NK-92 (cell line): ENCODE results near the gene SP100.
"Not testable (repeated sequence)": the region's sequence is repeated elsewhere in the genome, so short reads cannot be mapped to it uniquely, and the experiment has no call there.

Source experiments
- DNase-seq: peaks from one replicate; lab custom pipeline; 2025; ENCODE audit not compliant: unreplicated experiment; lab: John Stamatoyannopoulos, UW

SP100 gene

DNA sequence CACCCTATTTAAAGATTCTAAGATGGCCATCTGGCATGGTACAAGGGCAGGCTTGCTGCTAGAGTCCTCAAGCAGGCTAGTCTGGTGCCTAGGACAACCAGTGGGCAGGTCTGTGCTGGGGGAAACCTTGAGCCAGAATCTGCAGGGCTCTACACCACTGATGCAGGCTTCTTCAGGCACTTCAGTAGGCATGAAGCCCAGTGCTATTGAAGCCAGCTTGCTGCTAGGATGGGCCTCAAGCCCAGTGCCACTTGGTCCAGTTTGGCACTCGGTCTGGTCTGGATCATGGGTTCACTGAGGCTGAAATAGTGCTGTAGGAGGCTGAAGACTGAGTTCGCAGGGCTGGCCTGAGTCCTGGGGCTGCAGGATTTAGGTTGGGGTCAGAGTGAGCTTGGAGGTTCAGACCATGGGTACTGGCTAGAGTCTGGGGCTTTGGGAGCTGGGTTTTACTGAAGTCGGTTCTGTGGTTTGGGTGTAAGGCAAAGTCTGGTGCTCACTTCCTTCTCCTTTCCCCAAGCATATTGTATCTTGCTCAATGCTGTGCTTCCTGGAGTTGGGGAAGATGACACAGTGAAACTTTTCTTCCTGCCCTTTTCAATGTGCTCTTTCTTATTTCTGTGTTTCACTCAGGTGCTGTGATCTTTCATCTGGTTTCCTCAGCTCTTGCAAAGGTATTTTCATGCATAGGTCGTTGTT lies 41.2 kb downstream of the SP100 start:
- no peak for DNase-seq

DNA sequence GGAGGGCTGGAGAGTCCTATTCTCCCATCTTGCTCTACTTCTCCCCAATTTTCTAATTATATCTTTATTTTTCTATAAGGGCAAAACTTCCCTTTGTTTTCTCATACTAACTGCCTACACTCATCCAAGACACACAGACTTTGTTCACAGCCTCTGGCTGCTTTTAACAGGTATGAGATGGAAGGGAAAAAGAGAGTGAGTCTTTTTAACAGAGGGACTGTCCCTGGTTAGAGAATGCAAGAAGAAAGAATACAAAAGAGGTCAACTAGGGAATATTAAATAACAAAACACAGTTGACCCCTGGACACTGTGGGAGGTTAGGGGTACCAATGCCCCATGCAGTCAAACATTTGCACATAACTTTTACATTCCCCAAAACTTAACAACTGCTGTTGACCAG lies 41.8 kb downstream of the SP100 start:
- DNase-seq = no peak

DNA sequence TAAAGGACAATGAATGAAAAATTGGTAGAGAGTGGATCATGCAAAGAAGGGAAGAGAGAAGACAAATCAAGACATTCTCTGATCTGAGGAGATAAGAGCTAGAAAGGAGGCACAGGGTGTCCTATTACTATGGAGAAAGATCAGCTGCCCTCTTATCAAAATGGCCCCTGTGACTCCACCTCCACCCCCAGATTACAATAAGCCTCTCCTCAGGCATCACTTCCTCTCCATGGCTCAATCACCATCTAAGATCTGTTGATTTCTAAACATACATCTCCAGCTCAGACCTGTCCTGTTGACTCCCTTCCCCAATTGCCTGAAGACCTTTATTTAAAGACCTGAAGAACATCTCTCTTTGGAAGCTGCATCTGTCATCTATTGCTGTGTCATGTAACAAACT lies 43.2 kb downstream of the SP100 start:
- DNase-seq = no peak

DNA sequence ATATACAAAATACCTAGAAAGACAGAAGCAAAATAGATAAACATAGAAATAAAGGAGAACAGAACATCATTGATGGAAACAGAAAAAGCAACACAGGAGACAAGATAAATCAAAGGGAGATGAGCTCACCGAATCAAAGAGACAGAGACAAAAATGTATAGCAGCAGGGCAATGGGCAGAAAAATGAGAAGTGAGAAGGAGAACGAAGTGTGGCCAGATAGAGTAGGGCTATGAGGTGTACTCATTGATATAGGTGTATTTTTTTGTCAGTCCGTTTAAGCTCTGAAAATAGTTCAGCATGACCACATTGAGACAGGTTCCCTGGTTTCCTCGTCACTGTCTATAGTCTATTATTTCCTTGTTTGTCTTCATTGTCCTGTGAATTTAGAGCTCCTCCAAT lies 55.1 kb downstream of the SP100 start:
- no peak for DNase-seq

DNA sequence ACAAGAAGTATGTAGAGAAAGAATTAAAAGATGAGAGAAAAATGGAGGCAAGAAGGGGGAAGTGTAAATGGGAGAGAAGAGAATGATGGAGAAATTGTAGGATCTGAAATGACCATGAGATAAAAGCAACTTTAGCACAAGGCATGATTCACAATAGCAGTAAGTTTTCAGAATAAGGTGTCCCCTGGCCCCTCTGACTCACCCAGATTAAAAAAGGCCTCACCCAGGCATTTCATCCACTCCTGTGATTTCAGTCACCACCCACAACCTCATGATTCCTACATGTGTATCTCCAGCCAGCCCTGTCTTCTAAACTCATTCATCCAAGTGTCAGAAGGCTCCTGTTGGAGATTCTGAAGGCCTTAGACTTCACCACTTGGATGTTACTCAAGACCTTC lies 56.6 kb downstream of the SP100 start:
- no peak for DNase-seq

DNA sequence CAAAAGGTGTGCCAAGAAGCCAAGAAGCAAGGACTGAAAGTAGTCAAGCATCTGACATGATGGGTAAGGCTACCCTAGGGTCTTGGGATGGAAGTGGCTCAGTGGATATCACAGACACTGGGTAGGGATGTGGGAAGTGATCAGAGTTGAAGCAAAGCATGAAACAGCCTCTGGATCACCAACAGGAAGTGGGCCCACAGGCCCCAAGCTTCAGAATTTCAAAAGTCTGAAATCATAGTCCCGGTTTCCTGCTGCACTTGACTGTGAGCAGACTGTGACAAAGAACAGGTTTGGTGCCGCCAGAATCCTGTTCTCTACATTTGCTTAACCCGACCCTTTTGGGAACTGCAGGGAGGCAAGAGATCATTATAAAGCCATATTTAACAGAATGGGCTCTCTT lies 57.4 kb downstream of the SP100 start:
- DNase-seq = no peak

DNA sequence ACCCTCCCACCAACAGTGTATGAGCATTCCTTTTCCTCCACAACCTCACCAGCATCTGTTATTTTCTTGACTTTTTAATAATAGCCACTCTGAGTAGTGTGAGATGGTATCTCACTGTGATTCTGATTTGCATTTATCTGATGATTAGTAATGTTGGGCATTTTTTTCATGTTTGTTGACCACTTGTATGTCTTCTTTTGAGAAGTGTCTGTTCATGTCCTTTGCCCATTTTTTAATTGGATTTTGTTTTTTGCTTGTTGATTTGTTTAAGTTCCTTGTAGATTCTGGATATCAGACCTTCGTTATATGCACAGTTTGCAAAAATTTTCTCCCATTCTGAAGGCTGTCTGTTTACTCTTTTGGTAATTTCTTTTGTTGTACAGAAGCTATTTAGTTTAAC lies 59.1 kb downstream of the SP100 start:
- DNase-seq = no peak

DNA sequence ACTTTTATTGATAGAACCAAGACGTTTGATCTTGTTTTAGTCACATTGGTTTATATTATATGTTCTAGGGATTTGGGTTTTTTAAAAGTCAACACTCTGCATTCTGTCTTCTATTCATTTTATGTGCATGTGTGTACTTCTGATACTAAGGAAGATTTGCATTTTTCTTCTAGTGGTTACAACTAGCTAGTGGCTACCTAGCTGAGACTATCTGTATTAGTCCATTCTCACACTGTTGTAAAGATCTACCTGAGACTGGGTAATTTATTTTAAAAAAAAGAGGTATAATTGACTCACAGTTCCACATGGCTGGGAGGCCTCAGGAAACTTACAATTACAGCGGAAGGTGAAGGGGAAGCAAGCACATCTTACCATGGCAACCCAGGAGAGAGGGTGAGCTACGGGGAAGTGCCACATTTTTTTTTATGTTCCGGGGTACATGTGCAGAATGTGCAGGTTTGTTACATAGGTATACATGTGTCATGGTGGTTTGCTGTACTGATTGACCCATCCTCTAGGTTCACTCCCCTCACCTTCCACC lies 69.9 kb downstream of the SP100 start:
- no peak for DNase-seq

DNA sequence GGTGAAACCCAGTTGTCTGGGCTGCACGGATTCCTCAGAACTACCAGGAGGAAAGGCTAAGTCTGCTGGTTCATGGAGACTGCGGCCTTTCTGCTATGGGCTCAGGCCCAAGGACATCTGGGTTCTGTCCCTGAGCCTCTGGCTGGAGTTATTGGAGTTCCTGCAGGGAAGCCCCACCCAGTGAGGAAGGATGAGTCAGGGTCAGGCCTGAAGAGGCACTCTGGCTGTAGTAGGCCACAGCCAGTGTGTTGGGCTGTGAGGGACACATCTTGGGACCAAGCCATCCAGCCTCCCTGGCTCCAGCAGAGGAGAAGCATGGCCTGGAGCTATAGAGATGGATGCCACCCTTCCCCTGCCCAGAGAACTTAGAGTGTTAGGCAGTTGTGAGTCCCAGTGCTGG lies 75.2 kb downstream of the SP100 start:
- DNase-seq = not testable (repeated sequence)

DNA sequence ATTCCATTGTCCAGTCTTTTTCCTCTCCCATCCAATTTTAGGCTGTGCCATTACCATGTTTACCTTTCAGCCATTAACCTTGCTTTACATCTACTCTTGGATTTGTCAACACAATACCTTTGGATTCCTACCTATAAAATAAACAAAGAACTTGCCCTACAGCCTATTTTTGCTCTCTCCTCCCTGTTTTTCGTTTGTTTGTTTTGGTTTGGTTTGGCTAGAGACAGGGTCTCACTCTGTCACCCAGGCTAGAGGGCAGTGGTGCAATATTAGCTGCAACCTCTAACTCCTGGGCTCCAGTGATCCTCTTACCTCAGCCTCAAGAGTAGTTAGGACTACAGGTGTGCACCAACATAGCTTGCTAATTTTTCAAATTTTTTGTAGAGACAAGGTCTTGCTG lies 76.1 kb downstream of the SP100 start:
- no peak for DNase-seq

DNA sequence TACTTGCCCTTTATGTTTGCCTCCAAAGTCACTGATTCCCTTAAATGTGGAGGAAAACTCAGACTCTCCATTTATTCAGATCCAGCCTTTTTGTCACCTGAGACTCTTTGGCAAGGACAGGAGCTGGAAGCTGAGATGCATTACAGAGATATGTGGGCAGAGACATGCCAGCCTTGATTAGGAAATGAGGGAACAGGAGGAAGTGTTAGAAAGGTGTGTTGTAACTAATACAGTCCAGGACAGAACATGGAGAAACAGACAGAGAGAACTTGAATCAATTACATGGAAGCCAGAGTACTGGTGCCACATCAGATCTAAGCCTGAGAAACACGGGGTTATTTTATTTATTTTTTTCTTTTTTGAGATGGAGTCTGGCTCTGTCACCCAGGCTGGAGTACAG lies 79.0 kb downstream of the SP100 start:
- no peak for DNase-seq

DNA sequence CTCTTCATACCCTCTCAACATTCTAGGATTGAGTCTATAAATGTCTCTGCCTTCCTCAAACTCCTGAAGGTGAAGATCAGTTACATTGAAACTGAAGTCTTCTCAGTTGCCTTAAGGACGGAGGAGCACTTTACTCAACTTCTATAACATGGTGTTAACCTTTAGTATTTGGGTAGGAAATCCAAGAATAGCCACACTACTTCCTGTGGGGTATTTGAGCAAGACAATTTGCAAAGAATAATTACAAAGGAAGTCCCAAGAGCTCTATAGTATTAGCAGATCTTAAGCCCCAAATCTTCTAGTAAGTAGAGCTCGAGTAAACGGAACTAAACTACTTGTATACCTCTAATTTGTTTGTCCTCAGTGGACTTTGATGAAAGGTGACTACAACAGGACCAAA lies 80.9 kb downstream of the SP100 start:
- no peak for DNase-seq

DNA sequence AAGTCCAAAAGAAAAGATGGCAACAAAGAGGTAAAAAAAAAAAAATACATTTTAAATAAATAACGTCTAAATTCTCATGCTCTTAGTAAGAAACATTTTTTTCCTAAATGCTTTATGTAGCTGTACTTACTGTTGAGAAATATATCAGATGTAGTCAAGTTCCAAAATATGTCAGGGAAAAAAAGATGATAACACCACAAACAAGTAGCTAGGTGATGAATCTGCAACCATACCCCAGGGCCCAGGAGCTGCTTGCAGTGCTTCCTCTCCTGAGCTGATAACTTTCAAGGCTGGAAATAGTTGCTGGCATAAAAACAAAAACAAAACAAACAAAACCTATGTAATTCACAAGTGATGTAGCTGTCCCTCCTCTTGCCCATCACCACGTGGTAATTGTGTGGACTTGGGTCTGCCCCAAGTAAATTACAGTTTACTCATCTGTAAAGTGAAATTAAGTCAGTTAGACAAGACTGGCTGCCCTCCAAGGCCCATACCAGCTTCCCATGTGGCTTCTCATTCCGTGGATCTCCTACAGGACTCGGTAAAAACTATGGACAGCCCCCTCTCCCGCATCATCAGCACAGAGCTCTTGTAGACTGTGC lies 82.6 kb downstream of the SP100 start:
- no peak for DNase-seq

DNA sequence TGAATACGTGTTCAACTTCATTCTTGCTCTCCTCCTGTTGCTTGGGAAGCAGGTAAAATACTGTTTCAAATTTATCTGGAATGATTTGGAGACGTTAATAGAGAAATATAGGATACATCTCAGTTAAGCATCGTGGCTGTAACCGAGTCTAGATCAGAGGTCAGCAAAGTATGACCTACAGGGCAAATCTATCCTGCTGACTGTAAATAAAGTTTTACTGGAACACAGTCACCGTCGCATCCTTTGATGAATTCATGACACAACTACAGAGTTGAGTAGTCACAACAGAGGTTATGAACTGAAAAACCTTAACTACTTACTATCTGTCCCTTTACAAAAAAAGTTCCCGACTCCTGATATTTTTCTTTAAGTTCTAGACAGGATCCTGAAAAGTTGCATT lies 86.6 kb downstream of the SP100 start:
- DNase-seq = no peak

DNA sequence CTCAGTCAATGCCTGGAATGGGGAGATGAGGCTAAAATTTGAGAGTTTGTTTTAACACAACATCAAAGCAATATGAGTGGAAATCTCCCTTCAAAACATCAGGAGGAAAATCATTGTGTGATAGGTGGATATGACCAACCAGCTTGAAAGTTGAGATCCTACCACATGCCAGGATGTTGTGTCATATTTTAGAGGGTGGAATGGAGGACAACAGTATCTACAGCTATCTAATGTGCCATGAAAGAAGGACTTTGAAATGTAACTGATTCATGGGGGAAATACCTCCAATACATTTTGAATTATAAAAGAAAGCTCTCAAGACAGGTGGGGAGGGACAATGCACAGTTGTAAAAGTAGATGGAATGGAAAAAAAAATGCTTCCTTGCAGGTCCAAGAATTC lies 87.8 kb downstream of the SP100 start:
- DNase-seq = no peak

DNA sequence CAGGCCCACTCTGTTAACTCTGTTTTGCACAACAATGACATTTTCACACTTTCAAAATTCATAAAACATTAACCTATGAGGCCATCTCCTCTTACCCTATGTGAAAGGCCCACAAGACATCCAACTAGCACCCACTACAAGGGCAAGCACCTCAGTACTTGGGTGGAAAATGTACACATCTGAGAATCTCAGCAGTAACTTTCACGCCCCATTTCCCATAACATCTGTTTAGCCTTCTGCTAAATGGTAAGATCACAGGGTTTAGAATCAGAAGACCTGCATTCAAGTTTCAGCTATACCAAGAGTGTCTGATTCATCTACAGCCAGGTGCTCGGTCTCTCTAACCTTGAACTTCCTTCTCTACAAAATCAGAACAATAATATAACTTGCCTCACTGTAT lies 89.2 kb downstream of the SP100 start:
- no peak for DNase-seq

DNA sequence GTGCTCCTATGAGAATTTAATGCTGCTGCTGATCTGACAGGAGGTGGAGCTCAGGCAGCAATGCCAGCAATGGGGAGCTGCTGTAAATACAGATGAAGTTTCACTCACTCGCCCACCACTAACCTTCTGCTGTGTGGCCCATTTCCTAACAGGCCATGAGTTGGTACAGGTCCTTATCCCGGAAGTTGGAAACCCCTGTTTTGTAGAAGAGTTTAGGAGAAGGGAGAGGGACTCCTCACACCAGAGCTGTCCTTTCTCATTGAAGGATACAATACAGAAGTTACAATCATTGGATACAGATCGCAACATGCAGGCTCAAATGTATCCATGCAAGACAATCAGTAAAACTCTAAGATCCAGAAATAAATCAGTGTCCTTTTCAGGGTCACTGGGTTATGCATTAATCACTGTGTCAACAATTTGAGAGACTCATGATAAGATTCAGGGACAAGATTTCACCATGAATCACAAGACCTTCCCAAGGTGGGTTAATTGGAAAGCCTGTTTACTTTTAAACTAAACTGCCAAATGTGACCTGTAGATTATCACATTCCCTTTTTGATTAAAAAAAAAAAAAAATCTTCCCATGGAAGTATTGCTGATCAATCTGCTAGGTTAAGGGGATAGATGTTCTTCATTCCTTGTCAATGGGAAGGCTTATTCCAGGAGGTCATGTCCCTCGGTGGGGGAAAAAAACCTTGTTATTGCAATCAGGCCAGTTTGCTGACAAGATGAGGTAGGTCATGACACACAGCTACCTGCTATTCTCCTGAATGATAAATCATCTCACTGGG lies 97.2 kb downstream of the SP100 start:
- DNase-seq = no peak

DNA sequence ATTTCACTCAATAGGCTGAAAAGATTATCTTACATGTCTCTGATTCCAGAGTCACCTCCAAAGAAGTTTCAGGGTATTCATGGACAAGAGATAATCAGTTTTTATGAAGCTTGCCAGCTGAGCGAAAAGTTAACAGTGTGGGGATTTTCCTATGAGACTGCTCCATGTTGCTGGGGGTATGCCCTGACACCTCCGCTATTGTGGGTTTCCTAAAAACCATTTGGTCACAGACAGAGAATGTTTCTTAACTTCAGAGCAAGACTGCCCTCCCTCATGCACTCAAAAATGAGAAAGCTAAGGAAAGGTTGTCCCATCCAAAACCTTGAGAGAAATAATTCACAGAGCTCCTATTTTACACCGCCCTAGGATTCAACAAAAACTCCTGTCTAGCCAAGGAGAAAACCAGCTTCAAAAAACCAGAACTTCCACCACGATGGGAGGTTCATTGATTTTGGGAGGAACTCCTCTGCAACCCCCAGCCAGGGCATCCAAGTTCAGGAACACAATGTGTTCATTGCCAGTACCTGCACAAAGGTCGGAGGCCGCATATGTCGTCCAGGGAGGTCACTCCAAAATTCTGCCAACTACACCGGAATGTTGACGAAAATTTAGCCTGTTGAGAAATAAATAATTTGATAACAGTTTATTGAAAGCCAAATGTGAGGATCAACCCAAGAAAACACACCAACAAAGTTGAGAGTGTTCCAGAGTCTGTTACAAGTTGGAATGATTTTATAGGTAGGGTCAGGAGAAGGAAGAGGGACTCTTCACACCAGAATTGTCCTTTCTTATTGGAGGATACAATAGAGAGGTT lies 104.3 kb downstream of the SP100 start:
- DNase-seq = no peak

DNA sequence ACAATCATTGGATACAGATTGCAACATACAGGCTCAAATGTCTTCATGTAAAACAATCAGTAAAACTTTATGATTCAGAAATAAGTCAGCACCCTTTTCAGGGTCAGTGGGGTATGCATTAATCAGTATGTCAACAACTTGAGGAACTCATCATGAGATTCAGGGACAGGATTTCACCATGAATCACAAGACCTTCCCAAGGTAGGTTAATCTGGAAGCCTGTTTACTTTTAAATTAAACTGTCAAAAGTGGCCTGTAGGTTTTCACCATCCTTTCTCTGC lies 104.8 kb downstream of the SP100 start:
- DNase-seq = no peak

DNA sequence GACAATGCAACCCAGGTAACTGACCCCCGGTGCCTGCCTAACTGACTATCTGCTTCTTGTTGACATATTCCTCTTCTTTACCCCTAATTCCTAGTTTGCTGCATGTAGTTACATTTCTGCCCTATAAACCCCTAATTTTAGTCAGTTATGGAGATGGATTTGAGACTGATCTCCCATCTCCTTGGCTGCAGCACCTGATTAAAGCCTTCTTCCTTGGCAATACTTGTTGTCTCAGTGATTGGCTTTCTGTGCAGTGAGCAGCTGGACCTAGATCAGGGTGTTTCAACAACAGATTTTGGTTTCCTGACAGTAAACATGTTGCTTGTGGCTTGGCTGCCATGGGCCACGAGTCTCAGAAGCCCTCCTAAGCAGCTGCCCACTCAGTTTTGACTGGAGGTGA lies 105.4 kb downstream of the SP100 start:
- DNase-seq = no peak

DNA sequence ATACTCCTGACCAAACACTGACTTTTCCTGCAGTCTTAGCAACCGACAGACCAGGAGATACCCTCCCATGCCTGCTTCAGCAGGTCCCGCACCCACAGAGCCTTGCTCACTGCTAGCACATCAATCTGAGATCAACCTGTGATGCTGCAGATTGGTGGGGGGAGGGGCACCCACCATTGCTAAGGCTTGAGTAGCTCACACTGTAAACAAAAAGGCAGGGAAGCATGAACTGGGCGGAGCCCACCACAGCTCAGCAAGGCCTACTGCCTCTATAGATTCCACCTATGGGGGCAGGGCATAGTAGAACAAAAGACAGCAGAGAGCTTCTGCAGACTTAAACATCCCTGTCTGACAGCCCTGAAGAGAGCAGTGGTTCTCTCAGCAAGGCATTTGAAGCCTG lies 109.7 kb downstream of the SP100 start:
- no peak for DNase-seq
